CD4-positive, alpha-beta T cell treated with Interleukin-4 for 4 hours (primary cell): Measurements from ENCODE around the gene ADAMTS7.
"Not testable (repeated sequence)": the region's sequence is repeated elsewhere in the genome, so short reads cannot be mapped to it uniquely, and the experiment has no call there.

Experiments
- DNase-seq: peaks from one replicate; pipeline ENCODE4 v3.0.0-alpha.2; 2020

ADAMTS7 gene, protein sequence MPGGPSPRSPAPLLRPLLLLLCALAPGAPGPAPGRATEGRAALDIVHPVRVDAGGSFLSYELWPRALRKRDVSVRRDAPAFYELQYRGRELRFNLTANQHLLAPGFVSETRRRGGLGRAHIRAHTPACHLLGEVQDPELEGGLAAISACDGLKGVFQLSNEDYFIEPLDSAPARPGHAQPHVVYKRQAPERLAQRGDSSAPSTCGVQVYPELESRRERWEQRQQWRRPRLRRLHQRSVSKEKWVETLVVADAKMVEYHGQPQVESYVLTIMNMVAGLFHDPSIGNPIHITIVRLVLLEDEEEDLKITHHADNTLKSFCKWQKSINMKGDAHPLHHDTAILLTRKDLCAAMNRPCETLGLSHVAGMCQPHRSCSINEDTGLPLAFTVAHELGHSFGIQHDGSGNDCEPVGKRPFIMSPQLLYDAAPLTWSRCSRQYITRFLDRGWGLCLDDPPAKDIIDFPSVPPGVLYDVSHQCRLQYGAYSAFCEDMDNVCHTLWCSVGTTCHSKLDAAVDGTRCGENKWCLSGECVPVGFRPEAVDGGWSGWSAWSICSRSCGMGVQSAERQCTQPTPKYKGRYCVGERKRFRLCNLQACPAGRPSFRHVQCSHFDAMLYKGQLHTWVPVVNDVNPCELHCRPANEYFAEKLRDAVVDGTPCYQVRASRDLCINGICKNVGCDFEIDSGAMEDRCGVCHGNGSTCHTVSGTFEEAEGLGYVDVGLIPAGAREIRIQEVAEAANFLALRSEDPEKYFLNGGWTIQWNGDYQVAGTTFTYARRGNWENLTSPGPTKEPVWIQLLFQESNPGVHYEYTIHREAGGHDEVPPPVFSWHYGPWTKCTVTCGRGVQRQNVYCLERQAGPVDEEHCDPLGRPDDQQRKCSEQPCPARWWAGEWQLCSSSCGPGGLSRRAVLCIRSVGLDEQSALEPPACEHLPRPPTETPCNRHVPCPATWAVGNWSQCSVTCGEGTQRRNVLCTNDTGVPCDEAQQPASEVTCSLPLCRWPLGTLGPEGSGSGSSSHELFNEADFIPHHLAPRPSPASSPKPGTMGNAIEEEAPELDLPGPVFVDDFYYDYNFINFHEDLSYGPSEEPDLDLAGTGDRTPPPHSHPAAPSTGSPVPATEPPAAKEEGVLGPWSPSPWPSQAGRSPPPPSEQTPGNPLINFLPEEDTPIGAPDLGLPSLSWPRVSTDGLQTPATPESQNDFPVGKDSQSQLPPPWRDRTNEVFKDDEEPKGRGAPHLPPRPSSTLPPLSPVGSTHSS (N-terminal part only)

DNA sequence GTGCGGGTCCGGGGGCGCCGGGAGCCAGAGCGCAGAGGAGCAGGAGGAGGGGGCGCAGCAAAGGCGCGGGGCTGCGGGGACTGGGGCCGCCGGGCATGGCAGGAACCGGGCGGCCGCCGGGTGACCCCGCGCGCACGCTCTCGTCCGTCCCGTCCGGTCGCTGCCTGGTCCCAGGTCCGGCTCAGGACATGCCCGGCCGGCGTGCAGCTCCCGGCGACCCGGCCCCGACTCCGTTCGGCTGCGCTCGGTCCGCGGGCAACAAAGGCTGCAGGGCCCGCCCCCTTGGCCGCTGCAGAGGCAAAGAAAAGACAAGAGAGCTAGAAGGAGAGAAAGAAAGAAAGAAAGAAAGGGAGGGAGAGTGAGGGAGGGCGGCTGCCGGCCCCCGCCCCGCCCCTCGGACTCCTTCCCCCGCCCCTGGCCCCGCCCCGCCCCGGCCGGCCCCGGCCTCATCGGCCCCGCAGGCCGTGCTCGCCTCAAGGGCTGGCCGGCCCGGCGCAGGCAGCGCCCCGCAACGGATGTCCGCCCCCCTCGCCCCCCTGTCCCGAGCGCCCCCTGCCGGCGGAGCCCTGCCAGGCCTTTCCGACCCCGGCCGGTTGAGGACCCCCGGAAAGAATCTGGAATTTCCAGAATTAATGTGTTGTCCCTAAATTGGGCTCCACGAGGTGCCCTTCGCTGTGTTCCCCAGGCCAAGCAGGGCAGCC lies at the start of gene ADAMTS7:
Gene ADAMTS7 (minus strand): TSS at position 341 of the 701 bp plus-strand sequence. CDS start 244 bp downstream, at position 97.
- DNase-seq: peak; percentile 21

DNA sequence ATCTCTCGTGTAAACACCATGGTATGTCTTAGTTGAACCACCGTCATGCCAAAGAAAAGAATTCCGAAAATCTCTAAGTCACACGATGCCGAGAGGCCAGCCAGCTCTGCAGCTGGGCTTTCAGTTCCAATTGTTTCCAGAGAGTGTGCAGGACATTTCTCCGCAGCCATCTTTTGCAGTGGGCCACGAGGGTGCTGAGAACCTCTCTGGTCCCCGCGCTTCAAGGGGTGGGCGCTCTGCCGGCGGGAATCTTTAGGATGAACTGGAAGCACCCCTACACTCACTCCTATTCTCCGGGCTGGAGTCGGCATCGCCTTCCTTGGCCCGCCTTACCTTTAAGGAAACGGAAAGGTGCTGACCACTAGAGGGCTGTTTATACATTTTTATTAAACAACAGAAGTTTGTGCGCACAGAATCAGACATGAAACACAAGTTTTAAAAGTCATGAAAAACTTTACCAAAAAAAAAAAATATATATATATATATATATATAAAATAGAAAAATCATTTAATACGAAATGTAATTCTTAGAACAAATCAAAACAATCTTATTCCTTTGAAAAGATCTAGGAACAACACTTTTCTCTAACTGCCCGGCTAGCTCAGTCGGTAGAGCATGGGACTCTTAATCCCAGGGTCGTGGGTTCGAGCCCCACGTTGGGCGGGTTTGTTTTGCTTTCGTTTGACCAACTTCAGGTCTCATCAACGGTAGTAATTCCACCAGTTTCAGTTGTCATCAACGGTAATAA lies 48.9 kb upstream of the ADAMTS7 start:
- DNase-seq: peak; percentile 73

DNA sequence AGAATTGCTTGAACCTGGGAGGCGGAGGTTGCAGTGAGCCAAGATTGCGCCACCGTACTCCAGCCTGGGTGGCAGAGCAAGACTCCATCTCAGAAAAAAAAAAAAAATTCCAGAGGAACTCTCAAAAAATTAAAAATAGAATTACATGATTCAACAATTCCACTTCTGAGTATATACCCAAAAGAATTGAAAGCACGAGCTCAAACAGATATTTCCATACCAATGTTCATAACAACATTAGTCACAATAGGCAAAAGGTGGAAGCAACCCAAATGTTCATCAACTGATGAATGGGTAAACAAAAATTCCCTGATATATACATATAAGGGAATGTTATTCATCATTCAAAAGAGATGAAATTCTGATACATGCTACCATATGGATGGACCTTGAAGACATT lies 44.5 kb upstream of the ADAMTS7 start:
- no peak for DNase-seq

DNA sequence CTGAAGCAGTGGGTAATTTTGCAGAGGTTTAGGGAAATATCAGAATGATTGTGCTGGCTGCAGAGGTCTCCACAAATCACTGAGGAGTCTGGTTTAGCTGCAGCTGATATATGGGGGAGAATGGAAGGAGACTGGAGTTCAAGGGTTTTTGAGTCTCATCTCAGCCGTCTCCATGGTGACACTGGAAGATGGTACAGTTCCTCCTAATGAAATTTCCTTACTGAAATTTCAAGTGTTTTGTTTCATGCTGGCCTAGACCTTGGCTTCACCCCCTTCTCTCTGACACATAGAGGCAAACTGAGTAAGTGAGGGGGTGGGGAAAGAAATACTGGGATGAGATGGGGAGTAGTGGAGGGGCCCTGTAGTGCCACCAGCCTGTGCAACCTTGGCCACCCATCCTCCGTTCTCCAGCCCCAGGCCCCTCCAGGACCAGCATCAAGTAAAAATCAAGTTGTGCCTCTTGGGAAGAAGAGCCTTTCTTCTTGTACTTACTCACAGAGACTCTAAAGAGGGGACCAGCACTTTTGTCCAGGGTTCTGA lies 43.6 kb upstream of the ADAMTS7 start:
- no peak for DNase-seq

DNA sequence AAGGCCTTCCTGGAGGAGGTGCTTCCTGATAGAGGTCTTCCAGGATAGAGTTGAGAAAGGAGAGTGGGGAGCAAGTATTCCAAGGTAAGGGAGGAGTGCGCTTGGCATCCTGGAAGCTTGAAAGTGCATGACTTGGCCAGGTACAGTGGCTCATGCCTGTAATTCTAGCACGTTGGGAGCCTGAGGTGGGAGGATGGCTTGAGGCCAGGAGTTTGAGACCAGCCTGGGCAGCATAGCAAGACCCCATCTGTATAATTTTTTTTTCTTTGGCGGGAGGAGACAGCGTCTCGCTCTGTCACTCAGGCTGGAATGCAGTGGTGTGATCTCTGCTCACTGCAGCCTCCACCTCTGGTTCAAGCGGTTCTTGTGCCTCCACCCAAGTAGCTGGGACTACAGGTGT lies 42.2 kb upstream of the ADAMTS7 start:
- DNase-seq: no peak

DNA sequence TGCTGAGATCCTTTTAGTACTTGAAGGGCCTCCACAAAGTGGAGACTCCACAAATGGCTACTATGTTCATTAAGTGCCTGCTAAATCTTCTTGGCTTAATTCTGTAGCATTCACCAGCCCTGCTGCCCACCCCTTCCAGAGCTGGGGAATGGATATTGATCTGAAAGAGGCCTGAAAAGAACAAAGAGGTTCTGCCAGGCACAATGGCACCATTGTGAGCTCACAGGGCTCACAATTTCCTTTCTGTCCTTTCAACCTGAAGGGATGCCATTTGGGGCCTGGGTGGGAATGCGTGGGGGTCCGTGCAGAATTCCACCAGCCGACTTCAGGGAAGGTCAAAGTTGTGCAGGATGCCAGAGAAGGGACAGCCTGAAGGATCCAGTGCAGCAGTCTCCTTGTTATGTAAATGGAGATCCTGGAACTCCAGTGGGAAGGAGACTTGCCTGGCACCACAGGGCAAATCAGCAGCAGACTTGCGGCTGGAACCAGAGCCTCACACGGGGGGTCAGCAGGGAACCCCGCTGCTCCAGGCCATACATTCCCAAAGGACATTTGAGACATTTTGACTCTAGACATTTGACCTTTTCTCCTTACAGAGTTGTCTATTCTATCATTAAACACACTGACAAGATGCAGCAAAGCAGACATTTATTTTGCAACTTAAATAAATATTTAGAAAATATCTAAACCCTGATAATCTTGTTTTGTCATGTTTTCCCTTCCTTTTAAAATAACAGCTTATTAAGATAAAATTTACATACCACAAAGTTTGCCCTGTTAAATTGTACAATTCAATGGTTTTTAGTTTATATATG lies 39.9 kb upstream of the ADAMTS7 start:
- no peak for DNase-seq

DNA sequence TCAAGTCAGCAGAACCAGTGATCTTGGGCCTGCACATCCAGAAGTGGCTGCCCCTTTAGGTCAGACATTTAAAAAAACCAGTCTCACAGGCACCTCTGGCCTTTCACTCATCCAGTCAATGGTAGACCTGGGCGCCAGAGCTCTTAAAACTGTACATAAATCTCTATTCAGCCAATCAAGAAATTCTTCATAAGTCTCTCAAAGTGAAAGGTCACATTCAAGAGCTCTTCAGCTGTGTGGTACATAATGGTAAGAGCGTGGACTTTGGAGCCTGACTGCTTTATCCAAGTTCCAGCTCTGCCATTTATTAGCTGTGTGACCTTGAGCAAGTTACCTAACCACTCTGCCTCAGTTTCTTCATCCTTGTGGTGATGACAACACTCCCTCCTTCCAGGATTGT lies 39.1 kb upstream of the ADAMTS7 start:
- DNase-seq: no peak

DNA sequence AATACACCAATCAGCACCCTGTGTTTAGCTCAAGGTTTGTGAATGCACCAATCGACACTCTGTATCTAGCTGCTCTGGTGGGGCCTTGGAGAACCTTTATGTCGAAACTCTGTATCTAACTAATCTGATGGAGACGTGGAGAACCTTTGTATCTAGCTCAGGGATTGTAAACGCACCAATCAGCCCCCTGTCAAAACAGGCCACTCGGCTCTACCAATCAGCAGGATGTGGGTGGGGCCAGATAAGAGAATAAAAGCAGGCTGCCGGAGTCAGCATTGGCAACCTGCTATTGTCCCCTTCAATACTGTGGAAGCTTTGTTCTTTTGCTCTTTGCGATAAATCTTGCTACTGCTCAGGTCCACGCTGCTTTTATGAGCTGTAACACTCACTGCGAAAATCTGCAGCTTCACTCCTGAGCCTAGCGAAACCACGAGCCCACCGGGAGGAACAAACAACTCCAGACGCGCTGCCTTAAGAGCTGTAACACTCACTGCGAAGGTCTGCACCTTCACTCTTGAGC lies 36.2 kb upstream of the ADAMTS7 start:
- DNase-seq: not testable (repeated sequence)

DNA sequence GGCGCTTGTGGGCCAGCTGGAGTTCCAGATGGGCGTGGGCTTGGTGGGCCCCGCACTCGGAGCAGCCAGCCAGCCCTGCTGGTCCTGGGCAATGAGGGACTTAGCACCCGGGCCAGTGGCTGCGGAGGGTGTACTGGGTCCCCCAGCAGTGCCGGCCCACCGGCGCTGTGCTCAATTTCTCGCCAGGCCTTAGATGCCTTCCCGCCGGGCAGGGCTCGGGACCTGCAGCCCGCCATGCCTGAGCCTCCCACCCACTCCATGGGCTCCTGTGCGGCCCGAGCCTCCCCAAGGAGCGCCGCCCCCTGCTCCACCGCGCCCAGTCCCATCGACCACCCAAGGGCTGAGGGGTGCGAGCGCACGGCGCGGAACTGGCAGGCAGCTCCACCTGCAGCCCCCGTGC lies 35.6 kb upstream of the ADAMTS7 start:
- DNase-seq: not testable (repeated sequence)

DNA sequence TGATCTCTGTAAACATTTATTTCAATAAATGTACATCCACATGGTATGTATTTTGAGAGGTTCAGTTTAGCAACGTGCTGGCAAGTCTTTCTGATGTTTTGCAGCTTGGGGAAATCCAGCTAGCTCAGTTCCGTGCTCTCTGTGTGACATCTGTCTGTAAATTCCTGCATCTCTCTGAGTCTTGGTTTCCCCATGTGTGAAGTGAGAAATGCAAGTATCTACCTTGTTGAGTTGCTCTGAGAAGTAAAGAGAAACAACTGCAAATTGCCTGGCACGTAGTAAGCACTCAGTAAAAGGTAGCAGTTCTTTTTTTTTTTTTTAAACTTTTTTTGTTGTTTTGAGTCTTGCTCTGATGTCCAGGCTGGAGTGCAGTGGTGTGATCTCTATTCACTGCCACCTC lies 31.3 kb upstream of the ADAMTS7 start:
- DNase-seq: no peak

DNA sequence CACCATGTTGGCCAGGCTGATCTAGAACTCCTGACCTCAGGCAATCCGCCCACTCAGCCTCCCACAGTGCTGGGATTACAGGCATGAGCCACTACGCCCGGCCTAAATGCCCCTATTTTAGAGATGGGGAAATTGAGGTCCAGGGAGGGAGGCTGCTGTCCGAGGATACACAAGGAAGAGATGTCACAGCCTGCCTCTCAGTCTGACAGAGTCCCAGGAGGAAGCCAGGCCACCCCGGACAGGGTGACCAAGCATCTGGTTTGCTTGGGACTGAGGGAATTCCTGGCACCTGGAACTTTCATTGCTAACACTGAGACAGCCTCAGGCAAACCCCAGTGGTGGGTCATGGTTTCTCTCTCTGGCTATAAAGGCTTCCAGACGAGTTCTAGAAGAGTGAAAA lies 30.6 kb upstream of the ADAMTS7 start:
- no peak for DNase-seq

DNA sequence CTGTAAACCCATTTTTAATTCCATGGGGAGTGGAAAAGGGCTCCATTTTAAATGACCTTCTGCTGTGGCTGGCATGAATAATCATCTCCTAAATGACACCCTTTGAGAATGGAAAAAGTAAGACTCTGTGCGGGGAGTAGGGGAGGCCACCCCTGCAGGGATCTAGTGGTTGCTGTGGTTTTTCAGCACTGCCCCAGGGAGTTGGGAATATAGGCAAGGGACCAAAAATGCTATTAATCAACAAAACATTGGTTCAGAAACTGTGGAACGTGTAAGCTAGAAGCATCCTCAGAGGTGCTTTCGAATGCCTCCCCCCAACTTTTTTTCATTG lies 30.1 kb upstream of the ADAMTS7 start:
- DNase-seq: no peak

DNA sequence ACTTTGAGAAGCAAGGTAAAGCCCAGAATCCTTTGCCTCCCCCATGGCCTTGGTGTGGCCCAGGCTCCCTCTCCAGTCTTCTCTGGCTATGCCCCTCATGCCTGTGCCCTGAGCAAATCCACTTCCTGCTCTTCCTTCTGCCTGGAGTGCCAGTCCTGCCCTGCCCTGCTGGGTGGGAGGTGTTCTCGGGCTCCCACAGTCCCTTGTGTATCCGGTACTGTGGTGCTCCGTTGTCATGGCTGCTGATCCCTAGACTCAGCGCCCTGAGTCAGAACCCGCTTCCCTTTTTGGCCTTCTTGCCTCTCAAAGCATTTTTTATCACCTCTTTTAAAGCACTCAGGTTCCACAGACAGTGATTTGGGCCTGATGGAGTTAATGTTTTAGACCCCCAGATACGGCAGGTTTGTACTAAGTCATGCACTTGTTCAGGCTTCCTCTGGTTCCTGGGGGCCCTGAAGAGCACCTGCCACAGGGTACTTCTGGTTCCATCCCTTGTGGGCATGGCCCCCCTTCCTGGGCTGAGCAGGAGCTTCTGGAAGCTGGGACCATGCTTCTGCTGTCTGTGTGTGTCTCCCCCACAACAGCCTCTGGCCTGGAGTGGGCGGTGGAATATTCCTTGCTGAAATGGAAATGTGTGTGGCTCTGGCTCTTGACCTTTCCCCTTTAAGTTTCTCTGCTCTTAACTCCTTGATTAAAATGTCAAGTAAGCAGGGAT lies 29.6 kb upstream of the ADAMTS7 start:
- DNase-seq: no peak

DNA sequence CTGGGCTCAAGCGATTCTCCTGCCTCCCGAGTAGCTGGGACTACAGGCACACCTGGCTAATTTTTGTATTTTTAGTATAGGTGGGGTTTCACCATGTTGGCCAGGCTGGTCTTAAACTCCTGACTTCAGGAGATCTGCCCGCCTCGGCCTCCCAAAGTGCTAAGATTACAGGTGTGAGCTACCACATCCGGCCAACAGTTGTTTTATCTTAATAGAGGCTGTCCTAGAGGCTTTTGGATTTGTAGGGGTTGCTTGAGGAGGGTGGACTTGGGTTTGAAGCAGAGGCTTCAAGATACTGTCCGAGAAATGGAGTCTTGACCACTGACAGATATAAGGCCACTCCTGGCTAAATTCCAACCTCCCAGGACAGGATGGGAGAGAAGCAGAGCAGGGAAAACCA lies 27.9 kb upstream of the ADAMTS7 start:
- not testable (repeated sequence) for DNase-seq

DNA sequence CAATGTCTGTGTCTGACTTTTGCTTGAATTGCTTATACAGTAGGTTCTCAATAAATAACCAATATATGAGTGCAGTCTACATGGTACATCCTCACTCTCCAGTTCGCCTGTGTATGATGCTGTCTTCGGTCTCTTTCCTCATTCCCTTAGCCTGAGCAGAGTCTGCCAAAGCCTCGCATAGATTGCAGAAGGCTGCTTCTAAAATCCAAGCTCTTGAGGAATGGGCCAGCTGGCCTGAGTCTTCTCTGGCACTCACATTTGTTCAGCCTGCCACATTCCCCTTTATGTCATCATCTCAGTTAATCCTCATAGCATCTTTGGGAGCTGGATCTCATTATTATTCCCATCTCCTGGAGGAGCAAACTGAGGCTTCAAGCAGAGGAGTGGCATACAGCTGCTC lies 27.2 kb upstream of the ADAMTS7 start:
- DNase-seq: no peak

DNA sequence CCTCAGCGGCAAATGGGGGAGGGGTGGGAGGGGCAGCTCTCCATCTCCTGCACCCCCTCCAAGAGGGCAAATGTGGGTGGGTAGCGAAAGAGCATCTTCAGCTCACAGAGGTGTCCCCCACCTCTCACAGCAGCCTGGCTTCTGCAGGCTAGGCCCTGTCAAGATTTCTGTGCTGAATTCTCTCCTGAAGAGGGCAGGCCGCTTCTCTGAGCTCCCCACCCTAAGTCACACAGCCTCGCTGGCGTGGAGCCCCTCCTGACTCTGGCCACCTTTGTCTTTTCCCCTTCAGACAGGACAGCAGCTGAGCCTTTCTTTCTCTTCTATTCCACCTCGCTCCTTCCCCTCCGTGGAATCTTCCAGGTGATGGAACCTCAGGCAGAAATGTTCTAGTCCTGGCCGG lies 26.3 kb upstream of the ADAMTS7 start:
- DNase-seq: no peak

DNA sequence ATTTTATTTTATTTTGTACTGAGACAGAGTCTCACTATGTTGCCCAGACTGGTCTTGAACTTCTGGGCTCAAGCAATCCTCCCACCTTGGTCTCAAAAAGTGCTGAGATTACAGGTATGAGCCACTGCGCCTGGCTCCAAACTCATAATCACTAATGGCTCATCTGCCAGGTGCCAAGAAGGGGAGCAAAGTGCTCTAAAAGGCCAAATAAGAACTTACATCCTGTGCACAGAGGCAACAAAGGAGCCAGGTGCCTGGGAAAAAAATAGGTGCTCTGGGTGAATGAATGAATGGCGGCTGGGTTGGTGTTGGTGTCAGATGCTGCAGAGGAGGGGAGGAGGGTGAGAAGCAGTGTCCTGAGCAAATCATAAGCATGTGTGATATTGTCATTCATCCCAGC lies 25.9 kb upstream of the ADAMTS7 start:
- no peak for DNase-seq

DNA sequence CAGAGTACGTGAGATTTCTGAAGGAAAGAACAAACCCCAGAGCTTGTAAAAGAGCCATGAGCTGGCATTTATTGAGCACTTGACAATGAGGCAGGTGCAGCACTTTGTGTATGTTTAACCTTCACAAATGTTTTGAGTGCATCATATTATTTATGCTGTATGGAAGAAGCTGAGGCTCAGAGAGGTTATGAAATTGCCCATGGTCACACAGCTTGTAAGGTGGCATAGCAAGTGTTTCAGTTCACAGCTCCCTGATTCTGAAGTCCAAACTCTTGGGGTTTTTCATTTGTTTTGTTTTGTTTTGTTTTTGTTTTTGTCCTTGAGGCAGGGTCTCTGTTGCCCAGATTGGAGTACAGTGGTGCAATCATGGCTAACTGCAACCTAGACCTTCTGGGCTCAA lies 25.1 kb upstream of the ADAMTS7 start:
- DNase-seq: no peak
